HuH-7.5 (cell line): ENCODE measurements around the gene COL11A2.

Experiments used
- DNase-seq: peaks from one replicate; pipeline ENCODE4 v3.0.0; 2011; ENCODE audit warnings: low spot score

COL11A2 gene

GRCh38 chr6:33192671-33193602, 670 bp upstream of the COL11A2 start:
- DNase-seq = no peak

- no peak for DNase-seq
These were observed 723 bp downstream of the COL11A2 start for GRCh38 chr6:33191383-33192104.

GRCh38 chr6:33190504-33191107, 1.7 kb downstream of the COL11A2 start:
- no peak for DNase-seq

- DNase-seq = no peak
These were observed 2.4 kb downstream of the COL11A2 start for GRCh38 chr6:33189625-33190448.

GRCh38 chr6:33189164-33189563, 3.1 kb downstream of the COL11A2 start:
- no peak for DNase-seq

- no peak for DNase-seq
These were observed 4.5 kb downstream of the COL11A2 start for GRCh38 chr6:33187809-33188208.

GRCh38 chr6:33185654-33186187, 6.5 kb downstream of the COL11A2 start:
- DNase-seq = no peak

GRCh38 chr6:33185190-33185589, 7.1 kb downstream of the COL11A2 start:
- DNase-seq = no peak

- no peak for DNase-seq
These were observed 9.1 kb downstream of the COL11A2 start for GRCh38 chr6:33183071-33183683.

- DNase-seq = no peak
These were observed 11.1 kb downstream of the COL11A2 start for GRCh38 chr6:33181141-33181540.

GRCh38 chr6:33178755-33179475, 13.4 kb downstream of the COL11A2 start:
- no peak for DNase-seq

- no peak for DNase-seq
These were observed 14.5 kb downstream of the COL11A2 start for GRCh38 chr6:33177552-33178446.

- no peak for DNase-seq
These were observed 15.4 kb downstream of the COL11A2 start for GRCh38 chr6:33176906-33177305.

GRCh38 chr6:33175436-33176069, 16.7 kb downstream of the COL11A2 start:
- no peak for DNase-seq

GRCh38 chr6:33174784-33175183, 17.5 kb downstream of the COL11A2 start:
- DNase-seq = no peak

- no peak for DNase-seq
These were observed 18.6 kb downstream of the COL11A2 start for GRCh38 chr6:33173535-33174180.

GRCh38 chr6:33172688-33173534, 19.4 kb downstream of the COL11A2 start:
- DNase-seq = peak; percentile 63
